Immature natural killer cell (primary cell): ENCODE data around the gene SEMA7A. TPM values are rescaled to one million over a fixed set of nuclear protein-coding genes. Genes with fewer than 3 reads are reported as not detected.
"Not testable (repeated sequence)": the region's sequence is repeated elsewhere in the genome, so short reads cannot be mapped to it uniquely, and the experiment has no call there.

Source experiments
- DNase-seq, 3 donors: peaks; one replicate each; pipeline ENCODE4 v3.0.0; 2022; ENCODE audit warnings: mixed read lengths in 1 of 3
- H3K27ac Mint-ChIP-seq, 6 donors: one replicate each; pipeline ENCODE4 v1.8.0; 2020; ENCODE audit warnings: mixed read lengths in 6 of 6, mild to moderate bottlenecking in 5 of 6, inconsistent platforms in 4 of 6, moderate library complexity in 3 of 6
- H3K27me3 Mint-ChIP-seq, 3 donors: one replicate each; pipeline ENCODE4 v1.8.0; 2020 to 2021; ENCODE audit warnings: low read depth in 3 of 3, mild to moderate bottlenecking in 3 of 3, mixed read lengths in 3 of 3, moderate library complexity in 3 of 3, inconsistent platforms in 1 of 3
- H3K36me3 Mint-ChIP-seq, 3 donors: one replicate each; pipeline ENCODE4 v1.8.0; 2020; ENCODE audit warnings: mixed read lengths in 3 of 3, inconsistent platforms in 2 of 3, mild to moderate bottlenecking in 2 of 3
- H3K4me1 Mint-ChIP-seq, 2 donors: one replicate each; pipeline ENCODE4 v1.8.0; 2020; ENCODE audit warnings: inconsistent platforms in 2 of 2, mild to moderate bottlenecking in 2 of 2, mixed read lengths in 2 of 2, moderate library complexity in 1 of 2
- H3K4me3 Mint-ChIP-seq, 5 donors: one replicate each; pipeline ENCODE4 v1.8.0; 2020; ENCODE audit warnings: mild to moderate bottlenecking in 5 of 5, mixed read lengths in 5 of 5, inconsistent platforms in 3 of 5, moderate library complexity in 3 of 5
- H3K9me3 Mint-ChIP-seq, 6 donors: one replicate each; pipeline ENCODE4 v1.8.0; 2020; ENCODE audit warnings: mild to moderate bottlenecking in 6 of 6, mixed read lengths in 6 of 6, inconsistent platforms in 4 of 6, moderate library complexity in 3 of 6
- polyA plus RNA-seq, 3 donors: library from polyadenylated mRNA; unstranded; fragments of 300-500 nt; fragmentation: Illumina TruSeq; gene quantifications; one replicate each; pipeline ENCODE4 v1.2.3, GENCODE V29; 2021

The SEMA7A gene
- polyA plus RNA-seq, 3 donors from 2014 or later: 0.90 to 3.7 TPM; not detected in 1

DNA sequence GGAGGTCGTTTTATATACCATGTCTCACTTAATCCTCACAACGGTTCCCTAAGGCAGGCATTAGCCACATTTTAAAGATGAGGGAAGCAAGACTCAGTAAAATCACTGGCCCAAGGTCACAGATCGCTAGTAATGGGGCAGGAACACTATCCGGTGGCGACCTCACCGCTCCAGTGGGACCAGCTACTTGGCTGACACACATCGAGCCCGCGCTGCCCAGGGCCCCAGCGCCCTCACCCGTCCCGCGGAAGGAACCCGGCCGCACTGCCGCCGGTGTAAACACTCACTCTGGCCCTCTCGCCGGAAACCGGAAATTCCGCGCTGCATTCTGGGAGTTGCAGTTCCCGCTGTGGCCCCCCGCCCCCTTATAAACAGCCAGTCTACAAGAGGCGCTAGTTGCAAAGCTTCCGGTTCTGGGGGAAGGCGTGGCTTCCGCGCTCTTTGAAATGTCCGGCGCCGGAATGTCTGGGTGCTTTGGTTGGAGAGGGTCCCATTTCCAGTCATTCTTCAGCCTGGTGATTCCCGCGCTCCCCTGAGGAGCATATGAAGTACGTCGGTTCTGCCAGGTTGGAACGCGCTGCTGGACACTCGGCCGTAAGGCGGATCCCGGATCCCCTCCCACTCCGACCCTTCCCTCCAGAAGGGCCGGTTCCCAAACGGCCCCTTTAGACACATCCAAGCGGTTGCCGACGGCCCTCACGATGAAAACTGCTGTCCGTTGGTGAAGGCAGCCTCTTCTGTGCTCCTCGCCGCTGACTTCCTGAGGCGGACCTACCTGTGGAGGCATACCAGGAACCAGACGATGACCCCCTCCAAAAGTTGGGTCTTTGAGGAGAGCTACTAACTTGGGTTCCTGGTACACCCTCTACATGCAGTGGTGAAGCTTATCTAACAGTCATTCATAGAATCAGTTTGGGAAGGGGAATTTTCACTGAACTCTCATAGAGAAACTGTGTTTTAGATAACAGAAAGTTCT is 27.4 kb upstream of the SEMA7A start, which contains the start of gene UBL7:
UBL7 (minus strand) TSS at position 290 of the 976 bp plus-strand sequence. CDS start 2,293 bp downstream, outside the sequence.
- Mint-ChIP-seq H3K4me3 (peak within 1 kb of the TSS; percentile 90 to 94 (median 93)), H3K27me3 (peaks cover 0 to 3% (median 0%) of the 10 kb centered on the region in 3 donors), H3K4me1 (peaks cover 36 to 59% of the 10 kb centered on the region in 2 donors), H3K9me3 (no peaks in the 10 kb centered on the region), H3K27ac (peak within 1 kb of the TSS; percentile 86 to 95 (median 89)), H3K36me3 (peaks cover 4 to 13% (median 10%) of the 10 kb centered on the region in 3 donors)
- DNase-seq: peak; percentile 92 to 93 (median 93)

DNA sequence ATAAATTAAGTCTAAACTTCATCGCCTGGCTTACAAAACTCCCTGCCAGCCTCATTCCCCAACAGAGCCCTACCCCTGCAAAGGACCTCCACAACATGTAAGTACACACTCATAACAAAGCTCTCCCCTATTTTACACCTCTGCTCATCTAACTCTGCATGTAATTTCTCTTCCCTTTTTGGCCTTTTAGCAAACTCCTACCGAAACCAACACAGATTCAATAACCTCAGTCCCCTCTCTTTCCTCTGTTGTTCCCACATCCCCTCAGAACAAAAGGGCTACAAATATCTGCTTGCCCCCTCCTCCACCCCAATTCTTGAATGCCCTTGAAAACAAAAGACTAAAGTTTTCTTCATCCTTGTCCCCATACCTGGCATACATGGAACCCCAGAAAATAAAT is 26.5 kb upstream of the SEMA7A start:
- DNase-seq: peak in 2 of 3 donors; percentile 9 to 15

DNA sequence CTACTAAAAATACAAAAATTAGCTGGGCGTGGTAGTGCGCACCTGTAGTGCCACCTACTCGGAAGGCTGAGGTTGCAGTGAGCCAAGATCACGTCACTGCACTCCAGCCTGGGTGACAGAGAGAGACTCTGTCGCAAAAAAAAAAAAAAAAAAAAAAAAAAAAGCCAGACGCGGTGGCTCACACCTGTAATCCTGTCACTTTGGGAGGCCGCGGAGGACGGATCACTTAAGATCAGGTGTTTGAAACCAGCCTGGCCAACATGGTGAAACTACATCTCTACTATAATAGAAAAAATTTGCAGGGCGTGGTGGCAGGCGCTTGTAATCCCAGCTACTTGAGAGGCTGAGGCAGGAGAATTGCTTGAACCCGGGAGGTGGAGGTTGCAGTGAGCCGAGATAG is 26.0 kb upstream of the SEMA7A start:
- Mint-ChIP-seq H3K4me1 (peaks cover 36 to 63% of the 10 kb centered on the region in 2 donors), H3K36me3 (peaks cover 11 to 20% (median 14%) of the 10 kb centered on the region in 3 donors), H3K27ac (peak overlapping the region in 3 of 6 donors; percentile 86 to 94 (median 89)), H3K4me3 (peak overlapping the region in 2 of 5 donors; percentile 90 to 94)
- H3K27me3 Mint-ChIP-seq, H3K9me3 Mint-ChIP-seq, DNase-seq: not testable (repeated sequence)

More for the DNA sequence above, 26.5 kb upstream of the SEMA7A start:
- Mint-ChIP-seq H3K36me3 (peaks cover 8 to 15% (median 14%) of the 10 kb centered on the region in 3 donors), H3K9me3 (no peaks in the 10 kb centered on the region), H3K4me1 (peaks cover 36 to 59% of the 10 kb centered on the region in 2 donors), H3K27ac (peak overlapping the region; percentile 86 to 95 (median 89)), H3K27me3 (peaks cover 0 to 3% (median 0%) of the 10 kb centered on the region in 3 donors), H3K4me3 (peak overlapping the region; percentile 90 to 94 (median 93))

DNA sequence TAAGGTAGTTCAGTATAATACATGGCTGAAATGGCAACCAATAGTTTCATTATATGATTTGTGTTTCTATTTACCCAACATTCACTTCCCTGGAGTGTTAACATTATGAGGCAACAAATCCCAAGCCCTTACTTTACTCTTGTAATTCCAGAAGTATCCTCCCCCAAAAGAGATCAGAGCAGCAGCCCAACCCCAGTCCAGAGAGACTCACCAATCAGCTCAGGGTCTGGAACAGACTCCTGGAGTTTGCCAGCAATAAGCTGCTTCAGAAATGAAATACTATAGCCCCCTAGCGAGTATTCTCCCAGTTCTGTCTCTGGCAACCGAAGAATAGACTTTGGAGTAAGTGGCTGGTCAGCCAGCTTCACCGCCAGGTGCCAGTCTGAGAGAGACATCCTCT is 24.7 kb upstream of the SEMA7A start:
- Mint-ChIP-seq H3K36me3 (peaks cover 12 to 33% (median 22%) of the 10 kb centered on the region in 3 donors), H3K27me3 (peaks cover 0 to 3% (median 0%) of the 10 kb centered on the region in 3 donors), H3K27ac (no peak overlapping the region), H3K4me1 (peaks cover 32 to 56% of the 10 kb centered on the region in 2 donors), H3K4me3 (peak overlapping the region in 1 of 5 donors; percentile 18), H3K9me3 (no peaks in the 10 kb centered on the region)
- DNase-seq: no peak

DNA sequence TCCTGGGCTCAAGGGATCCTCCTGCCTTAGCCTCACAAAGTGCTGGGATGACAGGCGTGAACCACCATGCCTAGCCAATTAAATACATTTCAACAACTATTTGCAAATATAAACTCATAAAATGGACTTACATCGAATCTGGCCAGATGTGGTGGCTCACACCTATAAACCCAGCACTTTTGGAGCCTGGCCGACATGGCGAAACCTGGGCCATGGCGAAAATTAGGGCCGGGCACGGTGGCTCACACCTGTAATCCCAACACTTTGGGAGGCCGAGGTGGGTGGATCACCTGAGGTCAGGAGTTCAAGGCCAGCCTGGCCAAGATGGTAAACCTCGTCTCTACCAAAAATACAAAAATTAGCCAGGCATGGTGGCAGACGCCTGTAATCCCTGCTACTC is 23.3 kb upstream of the SEMA7A start:
- not testable (repeated sequence) for H3K27me3 Mint-ChIP-seq, H3K27ac Mint-ChIP-seq, DNase-seq, H3K9me3 Mint-ChIP-seq, H3K4me3 Mint-ChIP-seq
- Mint-ChIP-seq H3K36me3 (peaks cover 16 to 40% (median 25%) of the 10 kb centered on the region in 3 donors), H3K4me1 (peaks cover 26 to 45% of the 10 kb centered on the region in 2 donors)

DNA sequence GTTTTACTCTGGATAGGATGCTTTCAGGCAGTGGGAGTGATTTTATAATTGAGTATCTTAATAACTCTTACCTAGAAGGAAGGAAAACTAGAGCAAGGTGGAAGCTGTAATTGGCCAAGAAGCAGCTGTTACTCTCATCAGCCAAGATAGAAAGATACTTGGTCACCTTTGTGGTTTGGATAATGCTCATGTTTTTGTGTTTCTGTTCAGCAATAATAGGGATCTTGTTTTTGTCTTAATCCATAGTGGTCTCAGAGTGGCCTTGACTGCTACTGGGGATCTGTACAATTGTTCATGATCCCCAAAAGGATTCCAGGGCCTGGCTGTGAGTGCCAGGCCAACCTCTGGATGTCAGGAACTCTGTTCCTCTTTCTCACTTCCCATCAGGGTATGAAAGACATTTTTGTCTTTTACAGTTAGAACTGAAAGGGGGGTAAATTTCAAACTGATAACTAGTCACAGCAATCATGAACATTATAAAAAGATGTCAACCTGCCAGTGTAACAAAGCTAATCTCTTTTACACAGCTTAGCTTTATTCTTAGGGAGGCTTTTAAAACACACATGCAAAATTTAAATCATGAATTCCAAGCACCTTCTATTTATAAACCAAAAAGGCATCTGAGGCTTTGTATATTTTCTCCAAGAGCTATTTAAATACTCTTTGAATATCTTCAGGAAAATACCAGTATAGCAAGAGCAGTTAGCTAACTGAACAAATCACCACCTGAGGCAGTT is 21.2 kb upstream of the SEMA7A start:
- Mint-ChIP-seq H3K4me1 (peaks cover 8 to 24% of the 10 kb centered on the region in 2 donors), H3K9me3 (no peaks in the 10 kb centered on the region), H3K27me3 (peaks cover 0 to 4% (median 0%) of the 10 kb centered on the region in 3 donors), H3K27ac (no peak overlapping the region), H3K4me3 (no peak overlapping the region), H3K36me3 (peaks cover 30 to 60% (median 34%) of the 10 kb centered on the region in 3 donors)
- DNase-seq: no peak

DNA sequence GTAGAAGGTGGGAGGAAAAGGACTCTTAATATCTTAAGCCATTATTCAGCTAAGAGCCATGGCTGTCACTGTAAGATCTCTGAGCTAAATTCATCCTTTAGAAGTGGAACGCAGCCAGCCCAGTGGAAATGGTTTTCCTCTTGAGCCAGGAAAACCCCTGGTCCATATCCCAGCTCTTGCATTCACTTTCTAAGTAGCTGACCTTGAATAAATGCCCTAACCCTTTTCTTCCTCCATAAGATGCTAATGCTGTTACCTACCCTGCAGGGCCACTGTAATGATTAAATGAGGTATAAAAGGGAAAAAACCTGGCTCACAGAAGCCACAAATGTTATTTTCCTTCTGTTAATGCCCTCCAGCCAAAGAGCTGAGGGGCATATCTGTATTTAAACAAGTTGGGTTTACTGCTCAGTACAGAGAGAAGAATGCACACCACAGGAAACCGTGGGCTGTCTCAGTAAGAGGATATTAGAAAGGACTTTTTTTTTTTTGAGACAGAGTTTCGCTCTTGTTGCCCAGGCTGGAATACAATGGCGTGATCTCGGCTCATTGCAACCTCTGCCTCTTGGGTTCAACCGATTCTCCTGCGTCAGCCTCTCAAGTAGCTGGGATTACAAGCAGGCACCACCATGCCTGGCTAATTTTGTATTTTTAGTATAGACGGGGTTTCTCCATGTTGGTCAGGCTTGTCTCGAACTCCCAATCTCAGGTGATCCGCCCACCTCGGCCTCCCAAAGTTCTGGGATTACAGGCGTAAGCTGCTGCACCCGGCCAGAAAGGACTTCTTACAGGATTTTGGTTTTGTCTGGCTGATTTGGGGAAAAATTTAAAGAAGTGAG is 20.4 kb upstream of the SEMA7A start:
- no peak for DNase-seq
- H3K9me3 Mint-ChIP-seq: no peaks in the 10 kb centered on the region
- peaks cover 8 to 23% of the 10 kb centered on the region in 2 donors for H3K4me1 Mint-ChIP-seq
- no peak overlapping the region for H3K27ac Mint-ChIP-seq
- H3K27me3 Mint-ChIP-seq: peaks cover 0 to 4% (median 0%) of the 10 kb centered on the region in 3 donors
- no peak overlapping the region for H3K4me3 Mint-ChIP-seq
- H3K36me3 Mint-ChIP-seq: peaks cover 30 to 67% (median 40%) of the 10 kb centered on the region in 3 donors

DNA sequence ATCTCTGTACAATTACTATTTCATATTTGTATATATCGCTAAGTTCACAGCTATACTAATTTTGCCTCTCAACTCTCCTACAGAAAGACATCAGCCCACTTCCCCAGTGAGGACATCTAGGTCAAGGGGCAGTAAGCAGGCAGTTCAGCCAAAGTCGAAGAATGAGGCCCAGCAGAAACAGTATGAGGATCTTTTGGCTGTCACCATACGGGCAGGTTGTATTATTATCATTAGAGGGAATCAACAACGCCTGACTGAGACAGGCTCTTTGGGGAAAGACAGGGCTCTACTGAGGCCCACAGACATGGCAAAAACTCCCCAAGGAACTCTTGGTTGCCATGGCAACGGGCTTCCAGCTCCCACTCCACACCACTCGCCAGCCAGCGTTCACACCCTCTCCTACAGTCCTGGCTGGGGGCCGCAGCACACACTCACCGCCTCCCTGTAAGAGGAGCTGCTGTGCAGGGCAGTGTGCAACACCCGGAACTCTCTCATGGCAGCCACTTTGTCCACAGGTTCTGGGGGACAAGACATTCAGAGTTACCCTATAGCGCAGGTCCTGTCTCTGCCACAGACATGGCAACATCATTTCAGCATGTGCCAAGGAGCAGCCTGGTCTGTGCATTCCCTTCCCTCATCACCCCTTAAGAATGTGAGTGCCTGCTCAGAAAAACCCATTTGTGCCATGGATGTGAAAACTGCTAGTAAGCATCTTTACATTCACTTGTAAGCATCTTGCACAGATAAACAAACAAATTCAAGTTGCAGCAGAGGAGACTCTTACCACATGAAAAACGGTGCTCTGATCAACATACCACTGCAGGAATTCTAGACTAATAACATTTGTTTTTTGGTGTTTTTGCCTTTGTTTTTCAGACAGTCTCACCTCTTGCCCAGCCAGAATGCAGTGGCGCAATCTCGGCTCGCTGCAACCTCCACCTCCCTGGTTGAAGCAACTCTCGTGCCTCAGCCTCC is 18.4 kb upstream of the SEMA7A start:
- no peak overlapping the region for H3K4me3 Mint-ChIP-seq
- peaks cover 41 to 76% (median 47%) of the 10 kb centered on the region in 3 donors for H3K36me3 Mint-ChIP-seq
- H3K27me3 Mint-ChIP-seq: peaks cover 0 to 2% (median 0%) of the 10 kb centered on the region in 3 donors
- no peak overlapping the region for H3K27ac Mint-ChIP-seq
- no peak for DNase-seq
- H3K9me3 Mint-ChIP-seq: no peaks in the 10 kb centered on the region
- peaks cover 0 to 14% of the 10 kb centered on the region in 2 donors for H3K4me1 Mint-ChIP-seq

DNA sequence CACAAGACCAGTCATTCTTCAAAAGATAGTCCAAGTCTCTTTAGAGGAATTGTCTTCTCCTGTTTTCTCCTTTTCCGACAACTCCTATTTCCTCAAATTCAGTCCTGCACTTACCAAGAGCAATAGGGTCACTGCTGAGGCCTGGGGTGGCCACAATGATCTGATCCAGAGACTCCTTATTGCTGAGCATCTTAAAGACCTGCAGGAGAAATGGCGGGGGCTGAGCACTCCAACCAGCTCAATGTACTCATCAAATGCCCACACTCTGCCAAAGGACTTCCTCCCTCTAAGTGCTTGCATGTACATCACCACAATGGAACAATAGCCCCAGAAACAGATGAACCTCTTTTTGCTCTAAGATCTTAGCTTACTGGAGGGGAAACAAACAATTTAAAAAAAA is 17.6 kb upstream of the SEMA7A start:
- no peak overlapping the region for H3K4me3 Mint-ChIP-seq
- DNase-seq: no peak
- peaks cover 43 to 81% (median 51%) of the 10 kb centered on the region in 3 donors for H3K36me3 Mint-ChIP-seq
- no peak overlapping the region for H3K27ac Mint-ChIP-seq
- peaks cover 0 to 2% (median 0%) of the 10 kb centered on the region in 3 donors for H3K27me3 Mint-ChIP-seq
- peaks cover 0 to 14% of the 10 kb centered on the region in 2 donors for H3K4me1 Mint-ChIP-seq
- no peaks in the 10 kb centered on the region for H3K9me3 Mint-ChIP-seq

DNA sequence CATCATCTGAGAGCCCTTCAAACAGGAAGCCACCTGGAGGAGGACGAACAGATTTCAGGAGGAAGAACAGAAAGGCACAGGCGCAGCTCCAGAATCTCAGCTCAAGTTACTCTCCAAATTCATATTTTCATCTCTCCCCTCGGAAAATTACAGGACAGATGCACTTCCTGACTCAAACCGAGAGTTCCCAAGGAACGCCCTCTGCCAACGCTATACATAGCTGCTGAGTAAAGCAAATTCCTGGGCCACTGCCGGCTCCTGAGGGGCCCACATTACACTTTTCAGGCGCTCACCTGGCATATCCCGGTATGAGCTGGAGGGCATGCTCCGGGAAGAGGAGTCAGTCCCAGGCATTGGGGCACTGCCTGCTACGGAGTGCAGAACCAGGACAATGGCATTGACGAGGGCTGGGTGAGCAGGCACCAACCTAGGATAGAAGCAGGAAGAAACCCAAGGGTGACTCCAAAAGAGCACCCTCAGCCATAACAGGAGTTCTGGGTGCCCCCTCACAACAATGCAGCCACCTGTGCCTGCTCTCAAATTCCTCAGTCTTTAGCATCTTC is 16.0 kb upstream of the SEMA7A start:
- no peak overlapping the region for H3K27ac Mint-ChIP-seq
- H3K4me1 Mint-ChIP-seq: peaks cover 0 to 8% of the 10 kb centered on the region in 2 donors
- H3K36me3 Mint-ChIP-seq: peaks cover 41 to 81% (median 54%) of the 10 kb centered on the region in 3 donors
- H3K4me3 Mint-ChIP-seq: no peak overlapping the region
- peaks cover 0 to 2% (median 0%) of the 10 kb centered on the region in 3 donors for H3K27me3 Mint-ChIP-seq
- no peaks in the 10 kb centered on the region for H3K9me3 Mint-ChIP-seq
- DNase-seq: no peak

DNA sequence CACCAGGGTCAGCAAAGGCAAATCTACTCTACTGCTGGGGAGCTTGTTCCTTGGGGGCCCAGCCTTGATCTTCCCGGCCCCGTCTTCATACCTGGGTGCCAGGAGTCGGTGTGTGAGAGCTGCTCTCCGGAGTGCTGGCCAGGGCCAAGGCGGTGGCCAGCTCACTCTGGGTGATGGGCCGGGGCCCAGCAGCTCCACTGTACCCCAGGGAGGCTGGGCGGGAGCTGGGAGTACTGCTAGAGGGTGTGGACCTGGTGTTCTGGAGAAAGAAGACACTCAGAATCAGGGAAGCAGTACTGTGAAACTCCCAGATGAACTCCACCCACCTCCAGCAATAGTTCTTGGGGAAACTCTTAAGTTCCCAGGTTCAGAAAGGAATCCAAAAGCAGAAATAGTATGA is 15.3 kb upstream of the SEMA7A start:
- Mint-ChIP-seq H3K4me1 (peaks cover 0 to 4% of the 10 kb centered on the region in 2 donors), H3K27ac (no peak overlapping the region), H3K36me3 (peaks cover 47 to 81% (median 59%) of the 10 kb centered on the region in 3 donors), H3K4me3 (no peak overlapping the region), H3K27me3 (peaks cover 0 to 2% (median 0%) of the 10 kb centered on the region in 3 donors), H3K9me3 (no peaks in the 10 kb centered on the region)
- no peak for DNase-seq
